NCI-H526 (cell line): ENCODE data around the gene MTAP.
A peak's percentile ranks its signal among the peaks of the same experiment; 100 is the strongest.
"Not testable (repeated sequence)": the region's sequence is repeated elsewhere in the genome, so short reads cannot be mapped to it uniquely, and the experiment has no call there.

Source experiments
- DNase-seq, 2 experiments: peaks; one replicate each; lab custom pipeline; 2025; lab: John Stamatoyannopoulos, UW

The MTAP gene

GRCh38 chr9:21919377-21920362 lies 117.2 kb downstream of the MTAP start:
- no peak for DNase-seq

GRCh38 chr9:21923694-21924093 lies 121.3 kb downstream of the MTAP start:
- DNase-seq: no peak

- DNase-seq: no peak
Observed at GRCh38 chr9:21927752-21928151, 125.3 kb downstream of the MTAP start.

- no peak for DNase-seq
Observed at GRCh38 chr9:21931428-21931827, 129.0 kb downstream of the MTAP start.

GRCh38 chr9:21933281-21933680 lies 130.8 kb downstream of the MTAP start:
- DNase-seq: peak in 1 of 2 experiments; percentile 16

- no peak for DNase-seq
Observed at GRCh38 chr9:21933865-21934264, 131.4 kb downstream of the MTAP start.

- no peak for DNase-seq
Observed at GRCh38 chr9:21935631-21936030, 133.2 kb downstream of the MTAP start.

GRCh38 chr9:21936161-21936560 lies 133.7 kb downstream of the MTAP start:
- no peak for DNase-seq

GRCh38 chr9:21941337-21941995 lies 139.0 kb downstream of the MTAP start:
- no peak for DNase-seq

- no peak for DNase-seq
Observed at GRCh38 chr9:21943464-21943863, 141.0 kb downstream of the MTAP start.

GRCh38 chr9:21945606-21946005 lies 143.2 kb downstream of the MTAP start:
- no peak for DNase-seq

GRCh38 chr9:21958833-21959232 lies 156.4 kb downstream of the MTAP start:
- DNase-seq: peak; percentile 7 to 46

- DNase-seq: not testable (repeated sequence)
Observed at GRCh38 chr9:21959268-21959667, 156.8 kb downstream of the MTAP start.

GRCh38 chr9:21961569-21961968 lies 159.1 kb downstream of the MTAP start:
- DNase-seq: no peak

GRCh38 chr9:21964925-21965385 lies 162.5 kb downstream of the MTAP start:
- no peak for DNase-seq

- DNase-seq: peak in 1 of 2 experiments; percentile 69
Observed at GRCh38 chr9:21965401-21965951, 163.0 kb downstream of the MTAP start.

GRCh38 chr9:21966140-21966851 lies 163.9 kb downstream of the MTAP start:
- DNase-seq: no peak

GRCh38 chr9:21967169-21967568 lies 164.7 kb downstream of the MTAP start:
- no peak for DNase-seq

GRCh38 chr9:21967702-21968101 lies 165.3 kb downstream of the MTAP start:
- DNase-seq: no peak

GRCh38 chr9:21968331-21969010 lies 166.0 kb downstream of the MTAP start:
- DNase-seq: no peak
